Measurements from ENCODE around the gene VPS13D.

Gene VPS13D

DNA sequence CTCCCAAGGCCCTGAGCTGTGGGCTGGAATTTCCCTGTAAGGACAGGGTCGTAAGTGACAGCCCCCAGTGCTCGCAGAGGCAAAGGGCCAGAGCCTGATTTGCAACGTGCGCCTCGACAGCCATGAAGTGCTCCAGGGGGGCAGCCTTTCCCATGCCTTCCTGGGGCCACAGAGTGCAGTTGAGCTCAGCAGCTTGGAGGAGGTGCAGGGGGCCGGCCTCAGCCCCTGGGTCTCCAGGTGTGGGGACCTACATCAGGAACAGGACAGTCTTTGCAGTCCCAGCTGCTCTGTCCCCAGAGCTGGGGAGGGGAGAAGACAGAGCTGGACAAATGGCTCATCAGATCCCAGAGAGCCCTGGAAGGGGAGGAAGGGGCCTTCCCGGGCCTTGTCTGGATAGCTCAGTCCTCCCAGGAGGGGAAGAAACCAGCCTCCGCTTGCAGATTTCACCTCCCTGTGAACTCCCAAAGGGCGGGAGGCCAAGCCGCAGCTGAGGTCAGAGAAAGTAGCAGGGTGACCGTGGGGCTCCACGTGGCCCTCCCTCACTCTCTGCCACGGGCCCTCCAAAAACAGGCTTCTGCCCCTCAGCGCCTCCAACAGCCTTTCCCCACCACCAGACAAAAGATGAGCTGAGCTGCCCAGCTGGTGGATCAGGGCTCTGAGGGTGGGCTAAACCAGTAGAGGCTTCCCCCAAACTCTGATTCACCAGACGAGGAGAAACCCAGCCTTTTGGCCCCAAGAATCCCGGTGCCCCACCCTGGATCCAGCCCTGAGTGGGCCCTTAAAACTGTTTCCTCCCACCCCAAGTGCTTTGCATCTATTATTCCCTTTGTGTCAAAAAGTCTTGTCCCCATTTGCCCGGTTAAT is 311.7 kb downstream of the VPS13D start:
- peak; percentile 40 for DNase-seq (ENCODE audit: low spot score)

DNA sequence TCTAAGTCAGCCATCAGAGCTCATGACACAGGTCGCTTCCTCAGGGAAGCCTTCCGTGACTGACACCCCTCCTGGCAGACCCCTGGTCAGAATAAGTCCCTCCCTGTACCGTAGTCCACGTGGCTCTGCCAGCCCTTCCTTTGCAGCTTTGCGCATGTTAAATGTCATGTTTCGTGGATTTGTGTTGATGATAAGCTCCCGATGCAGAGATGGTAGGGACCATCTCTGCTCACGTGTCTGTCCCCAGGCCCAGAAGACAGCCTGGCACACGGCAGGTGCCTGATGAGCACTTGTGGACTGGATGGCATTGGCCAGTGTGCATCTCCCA is 312.3 kb downstream of the VPS13D start:
- no peak for DNase-seq (ENCODE audit: low spot score)

DNA sequence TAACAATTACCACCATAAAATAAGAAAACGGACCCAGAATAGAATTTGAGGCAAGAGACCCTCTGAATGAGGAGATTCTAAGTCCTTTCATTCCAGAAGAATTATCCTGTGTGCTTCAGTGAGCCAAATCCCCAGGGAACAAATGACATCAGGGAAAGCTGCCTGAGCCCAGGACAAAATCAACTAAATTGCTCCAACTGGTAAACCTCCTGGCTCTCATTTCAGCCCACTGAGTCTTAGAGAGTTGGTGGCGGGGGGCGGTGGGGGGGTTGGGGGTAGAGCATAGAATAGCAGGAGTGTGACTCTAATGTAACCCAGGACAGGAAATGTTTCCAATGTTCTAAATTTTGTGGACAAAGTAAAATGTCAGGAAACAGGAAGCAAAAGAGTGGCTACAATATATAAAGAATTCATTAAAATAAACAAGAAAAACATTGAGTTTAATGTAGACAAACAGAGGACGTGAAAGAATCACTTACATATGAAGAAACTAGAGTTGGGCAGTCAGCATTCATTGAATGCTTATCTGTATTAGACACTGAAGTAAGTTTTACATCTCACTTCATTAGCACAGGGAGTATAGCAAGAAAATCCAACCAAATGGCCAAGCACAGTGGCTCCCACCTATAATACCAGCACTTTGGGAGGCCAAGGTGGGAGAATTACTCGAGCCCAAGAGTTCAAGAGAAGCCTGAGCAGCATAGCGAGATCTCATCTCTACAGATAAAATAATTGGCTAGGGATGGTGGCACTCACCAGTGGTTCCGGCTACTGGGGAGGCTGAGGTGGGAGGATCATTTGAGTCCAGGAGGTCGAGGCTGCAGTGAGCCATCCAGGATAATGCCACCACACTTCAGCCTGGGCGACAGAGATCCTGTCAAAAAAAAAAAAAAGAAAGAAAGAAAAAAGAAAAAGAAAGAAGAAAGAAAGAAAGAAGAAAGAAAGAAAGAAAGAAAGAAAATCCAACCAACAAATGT is 313.1 kb downstream of the VPS13D start:
- no peak for DNase-seq (ENCODE audit: low spot score)

DNA sequence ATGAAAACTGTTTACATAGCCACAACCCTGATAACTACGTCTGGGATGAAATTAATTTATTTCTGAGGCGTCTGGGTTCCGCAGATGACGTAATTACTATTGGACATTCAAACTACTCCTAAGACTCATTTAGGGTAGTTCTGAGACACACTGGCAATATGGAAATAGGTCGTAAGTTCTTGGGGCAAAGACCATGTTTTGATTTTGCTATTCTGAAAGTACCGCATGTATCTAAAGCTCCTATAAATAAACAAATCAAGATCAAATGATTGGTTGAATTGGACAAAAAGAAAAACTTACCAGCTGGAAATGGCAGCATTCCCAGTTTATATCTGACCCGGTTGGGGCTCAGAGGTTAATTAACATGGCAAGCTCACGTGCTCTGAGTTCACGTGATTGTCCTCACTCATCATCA is 313.9 kb downstream of the VPS13D start:
- DNase-seq (ENCODE audit: low spot score): no peak

DNA sequence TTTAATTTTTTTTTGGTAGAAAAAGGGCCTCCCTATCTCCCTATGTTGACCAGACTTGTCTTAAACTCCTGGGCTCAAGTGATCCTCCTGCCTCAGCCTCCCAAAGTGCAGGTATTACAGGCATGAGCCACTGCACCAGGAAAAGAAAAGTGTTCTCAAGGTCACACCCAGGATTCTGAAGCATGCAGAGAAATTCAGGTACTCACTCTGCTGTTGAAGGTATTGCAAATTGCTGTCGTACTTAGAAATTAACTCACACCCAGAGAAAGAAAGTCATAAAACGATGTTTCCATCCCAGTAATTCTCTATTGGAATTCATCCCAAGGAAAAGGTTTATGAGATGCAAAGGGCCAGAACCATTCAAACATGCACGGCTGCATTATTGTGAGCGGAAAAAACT is 314.5 kb downstream of the VPS13D start:
- no peak for DNase-seq (ENCODE audit: low spot score)

DNA sequence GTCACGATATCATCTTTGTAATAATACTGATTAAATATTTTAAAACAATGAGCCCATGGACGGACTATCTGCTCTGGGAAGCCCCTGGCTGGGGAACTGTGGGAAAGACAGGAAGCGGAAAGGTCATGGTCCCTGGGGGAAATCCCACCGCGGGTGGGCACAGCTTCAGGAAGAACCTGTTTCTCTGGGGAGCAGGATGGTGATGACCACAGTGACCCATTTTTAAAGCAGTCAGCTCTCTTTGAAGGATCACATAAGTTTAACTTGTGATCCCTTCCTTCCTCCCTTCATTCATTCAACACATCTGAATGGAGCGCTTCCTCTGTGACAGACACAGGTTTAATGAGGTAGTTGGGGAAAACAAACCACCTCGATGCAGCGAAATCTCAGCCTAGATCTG is 315.2 kb downstream of the VPS13D start:
- no peak for DNase-seq (ENCODE audit: low spot score)

DNA sequence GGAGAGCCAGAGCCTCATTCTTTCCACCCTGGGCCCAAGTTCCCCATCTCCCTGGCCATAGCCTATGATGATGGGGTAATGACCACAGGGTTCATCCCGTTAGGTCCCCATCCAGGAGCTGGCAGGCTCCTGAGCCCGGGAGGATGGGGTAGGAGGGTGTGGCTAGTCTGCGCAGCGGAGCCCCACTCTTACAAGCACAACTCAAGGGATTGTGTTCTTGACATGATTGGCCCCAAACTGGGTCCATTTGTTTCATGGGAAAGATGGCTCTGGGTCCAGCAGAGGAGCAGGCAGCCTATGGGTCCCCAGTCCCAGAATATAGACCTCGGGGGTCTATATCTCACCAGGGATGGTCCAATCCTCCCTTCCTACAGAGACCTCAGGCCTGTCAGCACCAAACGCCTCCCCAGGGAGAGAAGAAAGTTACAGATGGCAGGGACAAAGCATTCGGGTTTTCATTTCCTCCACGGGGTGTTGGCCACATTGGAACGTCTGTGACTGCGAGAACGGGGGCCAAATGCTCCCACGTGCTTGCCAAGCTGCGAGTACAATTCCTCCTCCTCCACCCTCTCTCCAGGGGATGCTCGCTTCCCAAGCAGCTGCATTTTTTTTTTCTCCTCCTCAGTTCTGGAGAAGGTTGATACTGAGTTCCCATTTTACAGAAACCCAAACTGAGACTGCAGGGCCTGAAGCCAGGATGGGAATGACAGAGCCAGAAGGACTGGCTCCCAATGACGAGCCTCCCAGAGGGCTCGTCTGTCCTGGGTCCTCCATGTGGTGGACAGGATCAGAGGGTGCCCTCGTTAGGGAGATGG is 317.1 kb downstream of the VPS13D start:
- no peak for DNase-seq (ENCODE audit: low spot score)

DNA sequence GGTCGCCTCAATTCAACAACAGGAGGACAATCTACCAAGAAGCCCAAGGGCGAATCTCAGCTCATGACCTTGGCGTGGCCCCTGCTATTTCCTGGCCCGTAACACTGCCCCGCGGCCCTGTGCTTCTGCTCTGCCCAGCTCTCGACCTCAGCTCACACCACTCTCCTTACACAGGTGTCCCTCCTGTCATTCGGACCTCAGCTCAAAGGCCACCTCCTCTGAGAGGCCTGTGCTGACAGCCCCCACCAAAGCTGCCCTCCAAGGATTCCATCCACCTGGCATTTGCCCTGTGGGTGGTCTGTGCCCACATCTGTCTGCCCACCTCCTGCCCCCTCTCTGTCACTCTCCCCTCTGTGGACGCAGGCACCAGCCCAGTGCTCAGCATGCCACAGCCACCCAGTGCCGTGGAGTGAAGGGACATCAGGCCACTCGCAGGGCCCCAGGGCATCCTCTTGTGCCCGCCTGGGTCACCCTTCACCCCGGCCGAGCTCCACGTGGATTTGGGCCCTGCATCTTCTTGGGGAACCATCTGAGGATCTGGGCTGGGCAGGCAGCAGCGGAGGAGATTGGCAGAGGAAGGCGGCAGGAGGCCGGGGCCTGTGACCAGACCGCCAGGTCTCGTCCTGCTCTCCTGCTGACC is 317.9 kb downstream of the VPS13D start:
- DNase-seq (ENCODE audit: low spot score): no peak

DNA sequence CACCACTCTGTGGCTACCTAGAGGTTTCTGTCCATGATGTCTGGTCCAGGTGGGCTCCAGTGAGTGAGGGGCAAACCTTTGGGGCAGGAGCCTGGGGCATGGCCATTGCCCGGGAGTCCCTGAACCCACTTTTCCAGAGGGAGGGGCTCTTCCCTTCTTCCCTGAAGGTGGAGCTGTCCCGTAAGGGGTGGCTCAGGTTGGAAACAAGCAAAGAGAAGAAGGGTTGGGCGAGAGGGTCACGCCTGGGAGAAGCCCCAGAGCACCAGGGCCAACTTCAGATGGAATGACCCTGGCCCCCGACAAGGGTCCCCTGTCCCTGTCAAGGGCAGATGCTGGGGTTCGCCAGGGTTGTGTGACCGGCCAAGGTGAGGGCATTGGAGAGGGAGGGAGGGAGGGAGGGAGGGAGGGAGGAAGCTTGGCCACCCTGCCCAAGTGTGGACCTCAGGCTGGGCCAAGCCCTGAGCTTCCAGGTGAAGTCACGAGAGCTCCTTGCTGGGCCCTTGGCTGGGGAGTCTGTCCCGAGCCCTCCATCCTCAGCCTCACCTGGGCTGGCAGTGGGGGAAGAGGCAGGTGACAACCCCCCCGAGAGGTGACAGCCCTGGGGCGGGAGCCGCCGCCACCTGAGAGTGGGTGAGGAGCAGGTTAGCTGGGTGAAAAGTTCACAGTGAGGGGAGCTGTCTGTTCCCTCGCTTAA is 318.6 kb downstream of the VPS13D start:
- DNase-seq (ENCODE audit: low spot score): no peak

DNA sequence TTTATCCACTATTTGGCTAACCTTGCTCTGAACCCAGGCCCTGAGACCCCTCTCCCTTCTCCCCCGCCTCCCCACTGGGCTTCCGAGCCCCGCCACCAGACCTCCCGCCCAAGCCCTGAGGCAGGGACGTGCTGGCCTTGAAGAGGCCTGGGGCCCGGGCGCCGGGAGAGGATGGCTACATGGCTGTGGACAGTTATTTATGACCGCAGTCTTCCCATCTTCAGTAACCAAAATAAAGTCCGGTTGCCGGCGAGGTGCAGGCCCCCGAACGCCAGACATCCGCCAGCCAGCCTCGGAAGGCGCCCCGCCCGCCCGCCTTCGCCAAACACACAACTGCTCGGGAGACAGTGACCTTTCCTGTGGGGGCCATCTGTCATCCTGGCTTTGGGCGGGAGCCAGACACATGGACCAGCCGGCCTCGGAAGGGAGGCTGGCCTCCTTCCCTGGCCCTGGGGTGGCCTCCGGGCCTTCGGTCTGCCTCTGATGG is 319.2 kb downstream of the VPS13D start:
- no peak for DNase-seq (ENCODE audit: low spot score)

DNA sequence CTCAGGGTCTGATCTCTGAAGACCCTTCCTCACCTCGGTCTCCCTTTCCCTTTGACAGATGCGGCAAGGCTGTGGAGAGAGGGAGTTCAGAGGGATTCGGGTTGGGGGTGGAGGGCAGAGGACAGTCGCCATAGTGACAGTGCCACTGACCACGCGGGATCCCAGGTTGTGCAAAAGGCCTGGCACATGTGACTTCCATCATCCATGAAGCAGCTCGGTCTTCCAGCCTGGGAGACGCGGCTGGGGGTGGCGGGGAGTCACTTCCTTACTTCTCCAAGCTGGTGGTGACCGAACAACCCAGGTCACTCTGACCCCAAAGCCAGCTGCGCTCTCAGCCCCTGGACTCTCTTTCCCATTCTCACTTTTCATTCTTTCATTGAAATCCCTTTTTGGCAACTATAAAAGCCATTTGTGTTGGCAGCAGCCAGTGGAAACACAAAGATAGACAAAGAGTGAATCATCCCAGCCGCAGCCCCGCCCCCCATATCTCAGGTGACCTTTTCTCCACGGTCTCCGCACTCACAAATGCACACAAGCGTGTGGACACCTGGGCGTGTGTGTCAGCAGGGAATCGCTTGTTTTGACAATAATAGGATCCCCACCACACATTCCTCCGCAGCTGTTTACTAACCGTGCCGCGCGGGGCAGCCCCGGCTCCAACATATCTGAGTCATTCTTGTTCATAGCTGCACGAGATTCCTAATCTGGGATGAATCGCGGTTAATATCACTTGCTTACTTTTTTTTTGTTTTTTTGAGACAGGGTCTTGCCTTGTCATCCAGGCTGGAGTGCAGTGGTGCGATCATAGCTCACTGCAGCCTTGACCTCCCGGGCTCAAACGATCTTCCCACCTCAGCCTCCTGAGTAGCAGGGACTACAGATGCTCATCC is 319.9 kb downstream of the VPS13D start:
- DNase-seq (ENCODE audit: low spot score): peak; percentile 72

DNA sequence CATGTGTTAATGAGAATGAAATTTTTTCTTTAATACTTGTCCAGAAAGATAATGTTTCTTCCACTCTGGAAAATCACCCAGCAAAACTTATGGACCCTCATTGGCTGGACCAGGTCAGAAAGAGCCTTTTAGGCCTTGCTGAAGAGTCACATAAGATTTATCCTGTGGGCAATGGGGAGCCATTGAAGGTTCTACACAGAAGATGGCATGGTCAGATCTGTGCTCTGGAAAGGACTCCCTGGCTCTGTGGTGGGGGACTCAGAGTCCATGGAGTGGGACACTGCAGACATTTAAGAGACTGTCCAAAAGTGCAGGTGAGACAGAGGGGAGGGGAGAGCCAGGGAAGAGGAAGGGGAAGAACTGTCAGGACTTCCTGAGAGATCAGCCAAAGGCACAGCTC is 321.8 kb downstream of the VPS13D start:
- no peak for DNase-seq (ENCODE audit: low spot score)

DNA sequence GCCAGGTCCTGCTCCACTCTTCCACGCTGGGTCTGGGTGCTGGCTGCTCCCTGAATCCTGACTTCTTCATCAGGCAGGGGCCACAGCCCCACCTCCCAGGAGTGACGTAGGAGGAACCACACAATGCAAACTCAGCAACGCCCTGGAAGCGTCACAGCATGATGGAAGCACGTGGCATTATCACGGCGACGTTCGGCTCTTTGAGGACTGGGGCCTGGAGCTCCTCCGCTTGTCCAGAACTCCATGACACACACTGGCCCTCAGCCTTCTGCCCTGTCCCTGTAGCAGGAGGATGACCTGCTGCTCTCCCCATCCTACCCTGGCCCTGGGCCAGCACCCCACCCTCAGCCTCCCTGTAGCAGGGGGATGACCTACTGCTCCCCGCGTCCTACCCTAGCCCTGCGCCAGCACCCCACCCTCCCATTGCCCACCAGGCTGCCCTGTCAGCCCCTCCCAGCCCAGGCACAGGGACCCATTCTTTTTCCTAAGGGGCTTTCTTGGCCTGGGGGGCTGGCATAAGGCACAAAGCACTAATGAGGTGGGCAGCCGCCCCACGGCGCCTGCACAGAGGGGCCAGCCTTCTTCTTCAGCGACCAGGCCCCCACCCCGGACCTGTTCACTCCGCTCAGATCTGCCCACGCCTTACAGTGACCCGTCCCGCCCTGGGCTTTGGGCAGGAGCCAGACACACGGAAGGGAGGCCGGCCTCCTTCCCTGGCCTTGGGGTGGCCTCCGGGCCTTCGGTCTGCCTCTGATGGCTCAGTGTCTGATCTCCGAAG is 322.5 kb downstream of the VPS13D start:
- DNase-seq (ENCODE audit: low spot score): no peak

DNA sequence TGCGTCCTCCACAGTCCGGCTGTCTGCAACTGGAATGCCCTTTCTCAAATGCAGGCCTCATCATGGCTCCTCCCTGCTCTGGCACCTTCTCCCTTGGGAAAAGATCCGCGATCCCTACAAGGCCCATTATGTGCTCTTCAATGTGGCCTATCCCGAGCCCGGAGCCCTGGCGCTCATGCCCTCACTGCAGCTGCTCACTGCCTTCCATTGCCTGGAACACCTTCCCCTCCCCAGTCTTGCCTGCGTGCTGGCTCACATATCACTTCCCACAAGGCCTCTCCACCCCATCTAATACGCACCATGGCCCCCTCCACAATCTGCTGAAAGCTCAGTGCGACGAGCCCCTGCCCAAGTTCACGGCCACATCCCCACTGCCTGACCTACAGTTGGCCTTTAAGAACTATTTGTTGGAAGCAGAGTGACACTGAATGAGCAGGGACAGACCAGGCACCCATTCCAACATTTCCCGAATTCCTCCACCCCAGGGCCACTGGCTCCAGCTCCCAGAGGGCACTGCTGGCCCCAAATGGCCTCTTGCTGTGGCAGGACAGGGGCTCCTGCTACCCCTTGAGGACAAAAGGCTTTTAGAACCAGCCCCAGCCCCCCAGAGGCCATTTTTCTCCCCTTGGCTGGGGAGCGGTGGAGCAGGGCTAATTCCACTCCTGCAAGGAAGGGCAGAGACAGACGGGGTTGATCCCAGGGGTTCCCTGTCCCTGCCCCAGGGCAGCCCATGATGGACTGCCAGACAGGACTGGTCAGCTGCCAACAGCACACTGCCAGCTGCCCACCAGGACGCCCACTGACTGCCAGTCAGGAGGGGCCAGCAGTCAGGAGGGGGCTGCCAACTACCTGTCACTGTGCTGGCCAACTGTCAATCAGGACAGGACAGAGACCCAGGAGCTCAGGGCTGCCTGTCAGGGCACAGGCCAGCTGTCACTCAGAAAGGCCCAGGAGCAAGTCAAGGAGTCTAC is 323.4 kb downstream of the VPS13D start:
- no peak for DNase-seq (ENCODE audit: low spot score)

DNA sequence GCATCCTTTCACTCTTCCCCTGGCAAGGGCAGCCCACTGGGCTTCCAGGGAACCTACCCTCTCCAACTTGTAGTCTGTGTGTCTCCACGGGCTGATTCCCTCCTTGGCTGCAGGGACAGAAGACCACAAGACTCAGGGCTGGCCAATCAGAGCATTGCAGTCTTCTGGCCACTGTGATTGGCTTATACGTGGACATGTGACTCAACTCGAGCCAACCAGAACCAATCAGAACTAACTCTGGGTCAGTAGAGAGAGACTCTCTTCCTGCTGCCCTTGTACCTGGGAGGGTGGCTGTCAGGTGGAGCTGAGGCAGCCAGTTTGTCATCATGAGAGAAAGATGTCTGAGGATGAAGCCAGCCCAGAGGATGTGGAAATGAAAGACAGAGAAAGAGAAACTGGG is 324.1 kb downstream of the VPS13D start:
- no peak for DNase-seq (ENCODE audit: low spot score)

DNA sequence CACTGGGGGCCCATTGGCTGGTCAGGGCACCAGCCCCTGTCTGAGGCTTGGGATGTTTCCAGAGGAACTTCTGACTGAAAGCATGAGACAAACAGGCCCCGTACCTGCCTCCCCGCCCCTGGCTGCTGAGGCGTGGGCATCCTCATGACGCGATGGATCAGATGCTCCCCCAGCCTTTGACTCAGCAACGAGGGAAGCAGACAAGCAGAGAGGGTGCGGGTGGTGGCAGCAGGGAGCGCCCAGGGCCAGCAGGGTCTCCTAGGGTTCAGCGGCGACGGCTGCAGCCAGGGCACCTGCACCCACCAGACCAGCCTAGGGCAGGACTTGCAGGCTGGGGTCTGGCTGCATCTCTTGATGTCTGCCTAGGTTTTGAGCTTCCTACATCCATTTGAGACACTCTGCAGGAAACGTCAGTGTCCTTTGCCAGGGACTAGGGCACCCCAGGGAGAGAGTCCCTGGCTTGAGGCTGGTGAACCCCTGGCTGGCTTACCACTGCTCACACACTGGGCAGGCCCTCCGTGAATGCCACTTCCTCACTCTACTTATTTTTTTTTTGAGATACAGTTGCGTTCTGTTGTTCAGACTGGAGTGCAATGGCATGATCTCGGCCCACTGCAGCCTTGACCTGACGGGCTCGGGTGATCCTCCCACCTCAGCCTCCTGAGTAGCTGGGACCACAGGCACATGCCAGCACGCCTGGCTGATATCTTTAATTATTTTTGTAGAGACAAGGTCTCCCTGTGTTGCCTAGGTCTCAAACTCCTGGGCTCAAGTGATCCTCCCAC is 324.9 kb downstream of the VPS13D start:
- DNase-seq (ENCODE audit: low spot score): no peak

All from COLO829 (cell line).